ENCODE data around the gene NIPBL.
"Not testable (repeated sequence)": the region's sequence is repeated elsewhere in the genome, so short reads cannot be mapped to it uniquely, and the experiment has no call there.

NIPBL gene

DNA sequence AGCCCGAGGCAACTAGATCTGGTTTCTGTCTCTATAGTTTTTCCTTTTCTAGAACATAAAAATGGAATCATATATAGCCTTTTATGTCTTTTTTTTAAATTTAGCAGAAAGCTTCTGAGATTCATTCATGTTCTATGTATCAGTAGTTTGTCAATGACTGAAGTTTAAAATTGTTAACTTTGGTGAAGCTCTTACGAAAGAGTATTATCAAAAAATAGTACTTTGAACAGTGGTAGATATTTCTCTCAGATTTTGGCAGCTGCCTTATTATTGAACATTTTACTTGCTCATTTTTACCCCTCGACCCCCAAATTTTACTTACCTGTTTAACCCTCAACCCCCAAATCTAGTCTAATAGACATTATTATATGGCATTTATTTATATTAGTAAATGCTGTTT, 10.2 kb downstream of the NIPBL start:
- H3K27ac ChIP-seq, result no peak overlapping the region
- H3K36me3 ChIP-seq, result peaks cover 14% of the 10 kb centered on the region
- no peaks in the 10 kb centered on the region for H3K27me3 ChIP-seq (ENCODE audit: insufficient read depth, low read depth, severe bottlenecking)
- H3K4me3 ChIP-seq (ENCODE audit: low read depth, low read length), result no peak overlapping the region
- no peak for DNase-seq
- no peaks in the 10 kb centered on the region for H3K9me3 ChIP-seq (ENCODE audit: severe bottlenecking)
- TF ChIP-seq, protein P1, sequence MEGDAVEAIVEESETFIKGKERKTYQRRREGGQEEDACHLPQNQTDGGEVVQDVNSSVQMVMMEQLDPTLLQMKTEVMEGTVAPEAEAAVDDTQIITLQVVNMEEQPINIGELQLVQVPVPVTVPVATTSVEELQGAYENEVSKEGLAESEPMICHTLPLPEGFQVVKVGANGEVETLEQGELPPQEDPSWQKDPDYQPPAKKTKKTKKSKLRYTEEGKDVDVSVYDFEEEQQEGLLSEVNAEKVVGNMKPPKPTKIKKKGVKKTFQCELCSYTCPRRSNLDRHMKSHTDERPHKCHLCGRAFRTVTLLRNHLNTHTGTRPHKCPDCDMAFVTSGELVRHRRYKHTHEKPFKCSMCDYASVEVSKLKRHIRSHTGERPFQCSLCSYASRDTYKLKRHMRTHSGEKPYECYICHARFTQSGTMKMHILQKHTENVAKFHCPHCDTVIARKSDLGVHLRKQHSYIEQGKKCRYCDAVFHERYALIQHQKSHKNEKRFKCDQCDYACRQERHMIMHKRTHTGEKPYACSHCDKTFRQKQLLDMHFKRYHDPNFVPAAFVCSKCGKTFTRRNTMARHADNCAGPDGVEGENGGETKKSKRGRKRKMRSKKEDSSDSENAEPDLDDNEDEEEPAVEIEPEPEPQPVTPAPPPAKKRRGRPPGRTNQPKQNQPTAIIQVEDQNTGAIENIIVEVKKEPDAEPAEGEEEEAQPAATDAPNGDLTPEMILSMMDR (IDR thresholded peaks at IDR 0.05; ENCODE audit: low read depth, low read length), result no peak

DNA sequence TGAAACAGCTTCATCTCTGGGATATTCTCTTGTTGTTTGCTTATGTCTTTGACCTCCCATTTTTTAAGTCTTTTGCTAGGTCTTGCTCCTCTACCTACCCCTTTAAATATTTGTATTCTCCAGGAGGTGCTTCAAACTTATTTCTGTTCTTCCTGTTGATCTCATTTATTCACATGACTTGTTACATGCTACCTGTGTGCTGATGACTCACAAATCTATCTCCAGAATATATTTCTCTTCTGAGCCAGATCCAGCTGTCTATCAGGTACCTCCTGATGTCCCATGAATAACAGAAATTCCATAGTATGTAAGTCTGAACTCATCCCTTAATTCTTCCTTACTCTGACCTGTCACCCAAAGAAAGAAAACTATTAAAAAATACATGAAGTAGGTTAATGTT, 11.0 kb downstream of the NIPBL start:
- TF ChIP-seq, protein P1 (IDR thresholded peaks at IDR 0.05; ENCODE audit: low read depth, low read length), result no peak
- Histone ChIP-seq H3K36me3 (peaks cover 17% of the 10 kb centered on the region), H3K27me3 (ENCODE audit: insufficient read depth, low read depth, severe bottlenecking) (no peaks in the 10 kb centered on the region), H3K4me3 (ENCODE audit: low read depth, low read length) (no peak overlapping the region), H3K9me3 (ENCODE audit: severe bottlenecking) (no peaks in the 10 kb centered on the region), H3K27ac (no peak overlapping the region)
- DNase-seq, result no peak

DNA sequence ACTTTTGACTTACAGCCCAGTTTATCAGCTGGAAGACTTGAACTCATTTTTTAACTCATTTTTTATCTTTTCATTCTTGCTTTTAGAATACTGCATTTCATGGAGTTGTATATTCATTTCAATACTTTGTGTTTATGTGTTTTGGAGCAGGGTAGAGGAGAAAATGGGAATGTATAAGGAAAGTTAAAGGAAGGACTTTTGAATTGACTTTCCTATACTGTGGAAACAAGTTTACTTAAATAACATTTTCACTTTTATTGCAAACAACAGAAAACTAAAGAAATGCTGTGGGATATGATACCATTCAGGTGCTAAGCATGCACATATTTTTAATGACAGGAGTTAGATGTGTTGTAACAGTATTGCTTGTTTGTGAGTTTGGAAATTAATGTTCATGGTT, 11.7 kb downstream of the NIPBL start:
- no peaks in the 10 kb centered on the region for H3K9me3 ChIP-seq (ENCODE audit: severe bottlenecking)
- TF ChIP-seq, protein P1 (IDR thresholded peaks at IDR 0.05; ENCODE audit: low read depth, low read length), result no peak
- DNase-seq, result no peak
- H3K36me3 ChIP-seq, result peaks cover 17% of the 10 kb centered on the region
- H3K4me3 ChIP-seq (ENCODE audit: low read depth, low read length), result no peak overlapping the region
- H3K27ac ChIP-seq, result no peak overlapping the region
- no peaks in the 10 kb centered on the region for H3K27me3 ChIP-seq (ENCODE audit: insufficient read depth, low read depth, severe bottlenecking)

DNA sequence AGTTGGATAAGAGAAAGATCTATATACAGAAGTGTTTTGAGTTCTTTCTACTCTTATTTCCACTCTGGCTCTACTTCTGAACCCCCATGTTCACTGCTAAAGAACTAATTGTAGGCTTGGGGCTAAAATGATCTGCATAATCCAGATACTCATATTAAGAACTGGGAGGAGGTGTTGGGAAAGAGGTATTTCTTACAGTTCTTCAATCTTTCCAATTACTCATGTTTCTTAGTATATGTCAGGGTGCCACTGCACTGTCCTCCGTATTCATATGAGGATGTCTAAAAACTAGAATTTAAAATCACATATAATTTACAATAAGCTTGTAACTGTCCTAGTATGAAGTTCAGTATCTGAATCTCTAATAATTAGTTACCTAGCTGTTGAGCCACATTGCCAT, 12.7 kb downstream of the NIPBL start:
- Histone ChIP-seq H3K9me3 (ENCODE audit: severe bottlenecking) (no peaks in the 10 kb centered on the region), H3K27me3 (ENCODE audit: insufficient read depth, low read depth, severe bottlenecking) (no peaks in the 10 kb centered on the region), H3K36me3 (peaks cover 17% of the 10 kb centered on the region), H3K27ac (no peak overlapping the region), H3K4me3 (ENCODE audit: low read depth, low read length) (no peak overlapping the region)
- no peak for DNase-seq
- TF ChIP-seq, protein P1 (IDR thresholded peaks at IDR 0.05; ENCODE audit: low read depth, low read length), result no peak

DNA sequence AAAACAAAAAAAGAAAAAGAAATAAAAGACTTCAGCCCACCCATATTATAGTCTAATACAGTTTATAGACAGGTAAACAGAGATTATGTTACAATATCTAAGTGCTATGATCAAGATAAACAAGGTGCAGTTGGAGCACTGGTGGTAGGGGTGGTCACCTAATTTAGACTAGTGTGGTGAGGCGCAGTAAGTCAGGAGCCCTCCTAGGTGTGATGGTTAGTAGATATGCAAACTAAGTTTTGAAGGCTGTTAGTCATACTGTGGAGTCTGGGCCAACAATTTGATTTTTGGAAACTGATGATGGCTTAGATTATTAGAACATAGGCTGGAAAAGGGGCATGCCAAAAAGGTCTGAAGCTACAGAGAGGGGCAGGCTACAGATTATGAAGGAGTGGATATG, 14.7 kb downstream of the NIPBL start:
- Histone ChIP-seq H3K9me3 (ENCODE audit: severe bottlenecking) (no peaks in the 10 kb centered on the region), H3K27me3 (ENCODE audit: insufficient read depth, low read depth, severe bottlenecking) (no peaks in the 10 kb centered on the region), H3K27ac (no peak overlapping the region), H3K4me3 (ENCODE audit: low read depth, low read length) (no peak overlapping the region), H3K36me3 (peaks cover 14% of the 10 kb centered on the region)
- no peak for DNase-seq
- TF ChIP-seq, protein P1 (IDR thresholded peaks at IDR 0.05; ENCODE audit: low read depth, low read length), result no peak

DNA sequence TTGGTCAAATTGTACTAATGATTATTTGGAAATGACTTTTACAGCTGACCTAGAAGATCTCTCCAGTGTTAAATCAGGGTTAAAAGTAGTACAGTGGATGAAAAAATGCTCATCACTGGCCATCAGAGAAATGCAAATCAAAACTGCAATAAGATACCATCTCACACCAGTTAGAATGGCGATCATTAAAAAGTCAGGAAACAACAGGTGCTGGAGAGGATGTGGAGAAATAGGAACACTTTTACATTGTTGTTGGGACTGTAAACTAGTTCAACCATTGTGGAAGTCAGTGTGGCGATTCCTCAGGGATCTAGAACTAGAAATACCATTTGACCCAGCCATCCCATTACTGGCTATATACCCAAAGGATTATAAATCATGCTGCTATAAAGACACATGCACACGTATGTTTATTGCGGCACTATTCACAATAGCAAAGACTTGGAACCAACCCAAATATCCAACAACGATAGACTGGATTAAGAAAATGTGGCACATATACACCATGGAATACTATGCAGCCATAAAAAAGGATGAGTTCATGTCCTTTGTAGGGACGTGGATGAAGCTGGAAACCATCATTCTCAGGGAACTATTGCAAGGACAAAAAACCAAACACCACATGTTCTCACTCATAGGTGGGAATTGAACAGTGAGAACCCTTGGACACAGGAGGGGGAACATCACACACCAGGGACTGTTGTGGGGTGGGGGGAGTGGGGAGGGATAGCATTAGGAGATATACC, 15.7 kb downstream of the NIPBL start:
- H3K9me3 ChIP-seq (ENCODE audit: severe bottlenecking); H3K27me3 ChIP-seq (ENCODE audit: insufficient read depth, low read depth, severe bottlenecking); H3K4me3 ChIP-seq (ENCODE audit: low read depth, low read length); DNase-seq; H3K27ac ChIP-seq: not testable (repeated sequence)
- peaks cover 14% of the 10 kb centered on the region for H3K36me3 ChIP-seq

All from WERI-Rb-1 (cell line).